Type B pancreatic cell (in vitro differentiated cells): ENCODE results near the gene TMEM72. TPM values are rescaled to one million over a fixed set of nuclear protein-coding genes. Genes with fewer than 3 reads are reported as not detected.

Source experiments
- DNase-seq: peaks from one replicate; pipeline ENCODE4 v3.0.0; 2021; ENCODE audit warnings: mixed read lengths; ENCODE audit not compliant: unreplicated experiment; ENCODE audit errors: extremely low spot score
- H3K27ac Mint-ChIP-seq: 2 replicates; pipeline ENCODE4 v1.8.0; 2021; ENCODE audit warnings: mild to moderate bottlenecking, mixed read lengths
- H3K27me3 Mint-ChIP-seq: 2 replicates; pipeline ENCODE4 v1.8.0; 2021; ENCODE audit warnings: mixed read lengths
- H3K36me3 Mint-ChIP-seq: 2 replicates; pipeline ENCODE4 v1.8.0; 2021; ENCODE audit warnings: mixed read lengths
- H3K4me1 Mint-ChIP-seq: one replicate; pipeline ENCODE4 v1.8.0; 2021; ENCODE audit warnings: mixed read lengths; ENCODE audit not compliant: unreplicated experiment
- H3K4me3 Mint-ChIP-seq: 2 replicates; pipeline ENCODE4 v1.8.0; 2021; ENCODE audit warnings: mild to moderate bottlenecking, mixed read lengths
- H3K9me3 Mint-ChIP-seq: 2 replicates; pipeline ENCODE4 v1.8.0; 2021; ENCODE audit warnings: mixed read lengths
- total RNA-seq: library from RNA; stranded (reverse); gene quantifications from 2 replicates; pipeline ENCODE4 v1.2.1, GENCODE V29; 2021; ENCODE audit warnings: low replicate concordance
- TF ChIP-seq, protein P1 (sequence below): fragments of 200-600 bp; sonication (generic); conservative IDR thresholded peaks from 2 replicates; pipeline ENCODE4 v1.5.0; 2021; ENCODE audit warnings: antibody characterized with exemption, mild to moderate bottlenecking

TMEM72 gene
- total RNA-seq, 1 donor from 2014 or later = 1.2 TPM

DNA sequence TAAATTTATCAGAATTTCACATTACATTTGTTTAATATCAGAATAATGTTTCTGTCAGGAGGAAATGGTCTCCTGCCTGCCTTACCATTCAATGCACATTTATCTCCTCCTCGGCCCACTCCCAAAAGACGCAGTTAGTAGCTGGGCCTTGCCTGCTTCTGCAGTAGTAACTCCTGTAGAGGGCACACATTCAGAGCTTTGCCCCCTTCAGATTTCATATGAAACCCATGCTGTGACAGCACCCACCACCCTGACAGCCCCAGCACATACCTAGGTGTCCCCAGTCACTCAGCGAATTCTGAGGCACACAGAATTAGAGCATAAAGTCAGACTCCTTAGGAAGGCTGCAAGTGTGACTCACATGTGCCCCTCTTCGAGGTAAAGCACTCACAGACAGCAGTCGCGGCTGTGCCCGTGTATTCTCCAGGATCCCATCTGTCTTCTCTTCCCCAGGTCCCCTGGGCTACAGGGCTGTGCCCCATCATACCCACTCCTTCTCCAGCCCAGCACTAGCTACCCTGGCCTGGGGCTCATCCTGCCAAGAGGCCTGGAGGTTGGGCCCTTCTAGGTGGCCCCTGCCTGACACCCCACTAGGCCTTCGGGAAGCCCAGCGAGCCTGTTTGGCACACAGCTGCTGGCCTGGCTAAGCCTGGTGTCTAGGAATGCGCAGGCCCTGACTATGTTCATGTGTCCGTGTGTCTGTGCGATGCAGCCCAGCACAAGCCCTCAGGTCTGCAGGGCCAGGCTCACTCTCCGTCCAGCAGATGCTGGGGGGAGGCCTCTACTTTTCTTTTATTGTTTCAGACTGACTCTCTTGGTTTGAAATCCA, 72.1 kb downstream of the TMEM72 start:
- no peak overlapping the region for H3K4me3 Mint-ChIP-seq
- H3K27ac Mint-ChIP-seq = peak overlapping the region; percentile 63
- peaks cover 32% of the 10 kb centered on the region for H3K4me1 Mint-ChIP-seq
- no peak for DNase-seq
- TF ChIP-seq, protein P1, sequence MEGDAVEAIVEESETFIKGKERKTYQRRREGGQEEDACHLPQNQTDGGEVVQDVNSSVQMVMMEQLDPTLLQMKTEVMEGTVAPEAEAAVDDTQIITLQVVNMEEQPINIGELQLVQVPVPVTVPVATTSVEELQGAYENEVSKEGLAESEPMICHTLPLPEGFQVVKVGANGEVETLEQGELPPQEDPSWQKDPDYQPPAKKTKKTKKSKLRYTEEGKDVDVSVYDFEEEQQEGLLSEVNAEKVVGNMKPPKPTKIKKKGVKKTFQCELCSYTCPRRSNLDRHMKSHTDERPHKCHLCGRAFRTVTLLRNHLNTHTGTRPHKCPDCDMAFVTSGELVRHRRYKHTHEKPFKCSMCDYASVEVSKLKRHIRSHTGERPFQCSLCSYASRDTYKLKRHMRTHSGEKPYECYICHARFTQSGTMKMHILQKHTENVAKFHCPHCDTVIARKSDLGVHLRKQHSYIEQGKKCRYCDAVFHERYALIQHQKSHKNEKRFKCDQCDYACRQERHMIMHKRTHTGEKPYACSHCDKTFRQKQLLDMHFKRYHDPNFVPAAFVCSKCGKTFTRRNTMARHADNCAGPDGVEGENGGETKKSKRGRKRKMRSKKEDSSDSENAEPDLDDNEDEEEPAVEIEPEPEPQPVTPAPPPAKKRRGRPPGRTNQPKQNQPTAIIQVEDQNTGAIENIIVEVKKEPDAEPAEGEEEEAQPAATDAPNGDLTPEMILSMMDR = no peak
- no peaks in the 10 kb centered on the region for H3K27me3 Mint-ChIP-seq
- peaks cover 1% of the 10 kb centered on the region for H3K36me3 Mint-ChIP-seq
- H3K9me3 Mint-ChIP-seq = no peaks in the 10 kb centered on the region

- H3K4me1 Mint-ChIP-seq = peaks cover 26% of the 10 kb centered on the region
- no peaks in the 10 kb centered on the region for H3K9me3 Mint-ChIP-seq
- H3K4me3 Mint-ChIP-seq = no peak overlapping the region
- peaks cover 6% of the 10 kb centered on the region for H3K36me3 Mint-ChIP-seq
- H3K27me3 Mint-ChIP-seq = no peaks in the 10 kb centered on the region
- H3K27ac Mint-ChIP-seq = no peak overlapping the region
- TF ChIP-seq, protein P1 = no peak
- DNase-seq = no peak
These were observed 72.8 kb downstream of the TMEM72 start for GRCh38 chr10:44983895-44984278.

- no peaks in the 10 kb centered on the region for H3K27me3 Mint-ChIP-seq
- peaks cover 25% of the 10 kb centered on the region for H3K4me1 Mint-ChIP-seq
- no peak overlapping the region for H3K4me3 Mint-ChIP-seq
- no peaks in the 10 kb centered on the region for H3K9me3 Mint-ChIP-seq
- peaks cover 6% of the 10 kb centered on the region for H3K36me3 Mint-ChIP-seq
- no peak overlapping the region for H3K27ac Mint-ChIP-seq
- peak; percentile 65 for DNase-seq
- TF ChIP-seq, protein P1 = no peak
These were observed 73.5 kb downstream of the TMEM72 start for GRCh38 chr10:44984671-44985101.

- peak; percentile 39 for DNase-seq
- Mint-ChIP-seq H3K9me3 (no peaks in the 10 kb centered on the region), H3K4me3 (no peak overlapping the region), H3K27ac (no peak overlapping the region), H3K4me1 (peaks cover 30% of the 10 kb centered on the region), H3K27me3 (no peaks in the 10 kb centered on the region), H3K36me3 (peaks cover 9% of the 10 kb centered on the region)
- TF ChIP-seq, protein P1 = no peak
These were observed 74.1 kb downstream of the TMEM72 start for GRCh38 chr10:44985175-44985681.

DNA sequence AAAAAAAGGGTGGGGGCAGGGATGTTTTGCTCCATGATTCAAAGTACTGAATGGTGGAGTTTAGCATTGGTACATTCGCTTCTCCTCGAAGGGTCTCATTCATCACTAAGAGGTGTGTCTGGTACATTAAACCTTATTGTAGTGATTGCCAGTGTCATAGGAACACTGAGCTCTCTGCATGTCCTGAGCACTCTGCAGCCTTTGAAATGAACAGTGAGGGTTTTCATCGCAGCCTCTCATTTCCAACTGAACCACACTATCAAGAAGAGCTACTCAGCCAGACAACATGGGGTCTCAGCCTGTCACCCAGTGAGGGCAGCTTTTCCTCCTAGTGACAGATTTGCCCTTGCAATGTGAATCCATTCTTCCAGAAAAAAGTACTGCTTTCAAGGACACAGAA, 75.0 kb downstream of the TMEM72 start:
- Mint-ChIP-seq H3K36me3 (peaks cover 11% of the 10 kb centered on the region), H3K27me3 (no peaks in the 10 kb centered on the region), H3K9me3 (no peaks in the 10 kb centered on the region), H3K4me3 (no peak overlapping the region), H3K4me1 (peaks cover 30% of the 10 kb centered on the region), H3K27ac (no peak overlapping the region)
- TF ChIP-seq, protein P1 = no peak
- no peak for DNase-seq

Other genes with a start within 250 kb of the TMEM72 start
- gene RASSF4, start 48.5 kb downstream of the TMEM72 start, total RNA-seq = 22.7 and 27.9 TPM in 2 replicates
- 25.7 and 53.0 TPM in 2 replicates for gene DEPP1, start 67.5 kb downstream of the TMEM72 start, total RNA-seq
- 23.5 and 39.0 TPM in 2 replicates for gene ZNF22, start 89.6 kb downstream of the TMEM72 start, total RNA-seq